ENCODE data around the gene TAX1BP3. TPM values are rescaled to one million over a fixed set of nuclear protein-coding genes. Genes with fewer than 3 reads are reported as not detected.
A peak's percentile ranks its signal among the peaks of the same experiment; 100 is the strongest.

TAX1BP3 gene
- total and polyA plus RNA-seq, 9 of the 15 experiments (the other 6 are each of a cell fraction or from before 2014, with no cell fraction given) = 0.99 to 14.5 (median 6.2) TPM

- TF ChIP-seq EP300 (IDR thresholded peaks at IDR 0.05; ENCODE audit: low read length) = peak; percentile 72; the same call in 1 of the 2 replicates
- TF ChIP-seq POLR2AphosphoS5 (IDR thresholded peaks at IDR 0.05; ENCODE audit: control insufficient read depth, insufficient read depth, low read depth, low read length) = no peak
- no peak for TF ChIP-seq MXI1 (IDR thresholded peaks at IDR 0.05; ENCODE audit: low read depth, low read length)
- TF ChIP-seq PHB2 (IDR thresholded peaks at IDR 0.05; ENCODE audit: low read depth) = no peak
- TF ChIP-seq HNRNPK (IDR thresholded peaks at IDR 0.05; ENCODE audit: low read depth, low read length, poor library complexity, severe bottlenecking) = no peak
- no peak for TF ChIP-seq TOE1 (IDR thresholded peaks at IDR 0.05; ENCODE audit: borderline replicate concordance)
- TF ChIP-seq TOE1 (CRISPR knock-in tag; IDR thresholded peaks at IDR 0.05; ENCODE audit: borderline replicate concordance, low read depth) = no peak
- TF ChIP-seq HMGN3 (IDR thresholded peaks at IDR 0.05; ENCODE audit: borderline replicate concordance, extremely low read depth, insufficient read length, low read depth, low read length) = no peak
- no peak for TF ChIP-seq CEBPG (CRISPR knock-in tag; IDR thresholded peaks at IDR 0.05)
- TF ChIP-seq CEBPG (tag; conservative IDR thresholded peaks at IDR 0.05 in 1 of 2, IDR thresholded peaks at IDR 0.05 in 1 of 2) = no peak
- no peak for TF ChIP-seq ZBTB11 (CRISPR knock-in tag; IDR thresholded peaks at IDR 0.05)
- TF ChIP-seq SMAD4 (CRISPR knock-in tag; conservative IDR thresholded peaks at IDR 0.05) = no peak
- TF ChIP-seq MYNN (IDR thresholded peaks at IDR 0.05) = no peak
- TF ChIP-seq MYNN (CRISPR knock-in tag; IDR thresholded peaks at IDR 0.05) = no peak
- no peak for TF ChIP-seq SMARCC2 (IDR thresholded peaks at IDR 0.05; ENCODE audit: low read depth)
- no peak for TF ChIP-seq TARDBP (IDR thresholded peaks at IDR 0.05)
- no peak for TF ChIP-seq ETV1 (tag; conservative IDR thresholded peaks at IDR 0.05; ENCODE audit: low read depth)
- TF ChIP-seq JUNB (CRISPR knock-in tag; conservative IDR thresholded peaks at IDR 0.05) = no peak
- TF ChIP-seq MEF2D (tag; conservative IDR thresholded peaks at IDR 0.05; ENCODE audit: low read depth) = no peak
- no peak for TF ChIP-seq SIN3A (IDR thresholded peaks at IDR 0.05; ENCODE audit: borderline replicate concordance in 2 of 2, control insufficient read depth in 1 of 2, low read depth in 2 of 2, low read length in 2 of 2)
- TF ChIP-seq EGR1 (conservative IDR thresholded peaks at IDR 0.05) = peak; percentile 91
- no peak for TF ChIP-seq NFYB (IDR thresholded peaks at IDR 0.05; ENCODE audit: extremely low read depth, insufficient read length)
- no peak for TF ChIP-seq ZNF75A (CRISPR knock-in tag; IDR thresholded peaks at IDR 0.05)
- no peak for TF ChIP-seq HIVEP1 (CRISPR knock-in tag; IDR thresholded peaks at IDR 0.05)
- TF ChIP-seq CBX3 (IDR thresholded peaks at IDR 0.05; ENCODE audit: borderline replicate concordance in 1 of 2, low read length in 2 of 2) = no peak
- no peak for TF ChIP-seq KLF1 (tag; IDR thresholded peaks at IDR 0.05)
- TF ChIP-seq ILK (tag; IDR thresholded peaks at IDR 0.05; ENCODE audit: borderline replicate concordance, low read depth) = no peak
- TF ChIP-seq BCL6 (CRISPR knock-in tag; IDR thresholded peaks at IDR 0.05) = no peak
Observed at GRCh38 chr17:3712811-3713463, 44.6 kb upstream of the TAX1BP3 start (continued).

Data from K562 (cell line).